Fibroblast of lung (primary cell): ENCODE results near the gene AQP11.

Experiments
- CTCF ChIP-seq, 2 donors: IDR thresholded peaks in 1 of 2; conservative IDR thresholded peaks in 1 of 2; 1 replicate in 1 of 2; 2 replicates in 1 of 2; pipeline ENCODE4 v1.5.1; 2011 to 2012; ENCODE audit warnings: low read length in 2 of 2, control low read depth in 1 of 2, inconsistent platforms in 1 of 2, low read depth in 1 of 2, mild to moderate bottlenecking in 1 of 2
- EZH2 ChIP-seq: IDR thresholded peaks from 2 replicates; pipeline ENCODE4 v1.5.1; 2012; ENCODE audit warnings: low read length, control low read depth, mild to moderate bottlenecking; ENCODE audit errors: missing control alignments

- TF ChIP-seq CTCF (conservative IDR thresholded peaks at IDR 0.05 in 1 of 2, IDR thresholded peaks at IDR 0.05 in 1 of 2; ENCODE audit: low read depth in 1 of 2, low read length in 2 of 2) (no peak), EZH2 (no peak)
These were observed 47.1 kb downstream of the AQP11 start for GRCh38 chr11:77636731-77637344.
